Adrenal gland (tissue), 12 donors: ENCODE data around the gene FASN. TPM values are rescaled to one million over a fixed set of nuclear protein-coding genes. Genes with fewer than 3 reads are reported as not detected.

Experiments
- DNase-seq, 7 donors: peaks; one replicate each; pipeline ENCODE4 v3.0.0-alpha.2; 2019 to 2020
- H3K27ac ChIP-seq, 5 donors: fragments of 200-600 bp; sonication (generic) in 4 of 5; 1 replicate in 3 of 5; 2 replicates in 2 of 5; pipeline versions ENCODE4 v1.5.1 to v1.8.0; 2016 to 2020; ENCODE audit warnings: mild to moderate bottlenecking in 1 of 5
- H3K27me3 ChIP-seq: fragments of 200-600 bp; 2 replicates; pipeline ENCODE4 v1.8.0; 2021
- H3K36me3 ChIP-seq, 2 donors: fragments of 200-600 bp; replicated peaks in 1 of 2; 1 replicate in 1 of 2; 2 replicates in 1 of 2; pipeline versions ENCODE4 v1.5.1 to v1.8.0; 2018 to 2022
- H3K4me1 ChIP-seq, 2 donors: fragments of 200-600 bp; replicated peaks in 1 of 2; 1 replicate in 1 of 2; 2 replicates in 1 of 2; pipeline versions ENCODE4 v1.5.1 to v1.8.0; 2018 to 2021
- H3K4me3 ChIP-seq, 4 donors: fragments of 200-600 bp; sonication (generic) in 3 of 4; one replicate each; pipeline ENCODE4 v1.5.1; 2016 to 2018
- H3K9me3 ChIP-seq, 3 donors: fragments of 200-600 bp; sonication (generic) in 1 of 3; replicated peaks in 1 of 3; 1 replicate in 2 of 3; 2 replicates in 1 of 3; pipeline versions ENCODE4 v1.5.1 to v1.8.0; 2016 to 2021
- CTCF ChIP-seq, 6 experiments: fragments of 450-650 bp in 4 of 6; fragments of 200-600 bp in 2 of 6; sonication (generic) in 1 of 6; IDR thresholded peaks; 1 replicate in 5 of 6; 2 replicates in 1 of 6; pipeline versions ENCODE4 v1.5.1 to v1.8.0; 2016 to 2021; ENCODE audit warnings: antibody characterized with exemption in 6 of 6, mild to moderate bottlenecking in 2 of 6, moderate library complexity in 1 of 6
- POLR2A ChIP-seq, 2 donors: fragments of 450-650 bp; IDR thresholded peaks; one replicate each; pipeline ENCODE4 v1.6.1; 2017; ENCODE audit warnings: antibody characterized with exemption in 2 of 2, mild to moderate bottlenecking in 2 of 2, moderate library complexity in 1 of 2
- WGBS, 4 donors: extraction: QIAGEN DNeasy Blood & Tissue Kit in 2 of 4; methylation state at CpG; one replicate each; pipeline versions ENCODE4 v1.1.5 to v1.1.7; 2013 to 2017; 5-methylcytosine and 5-hydroxymethylcytosine counted together
- intact Hi-C, 2 donors: fragments of 100-400 bp; cut with DNase I; formaldehyde crosslinking; loops; one replicate each; pipeline versions ENCODE4 v1.14.1 to v1.15.0; 2022 to 2023
- polyA plus RNA-seq, 3 donors: library from polyadenylated mRNA; stranded (reverse); fragments of 200-250 nt in 2 of 3; fragments of 350-450 nt in 1 of 3; fragmentation: Illumina TruSeq in 1 of 3; extraction: RNeasy Lipid Tissue Mini Kit (QIAGEN cat#74804) in 1 of 3; gene quantifications; one replicate each; pipeline ENCODE4 v1.2.3, GENCODE V29; 2013 to 2014
- total RNA-seq, 9 donors: library from RNA; depleted of rRNA in 4 of 9; stranded (reverse); fragments of >200 nt in 4 of 9; fragments of 120-200 nt in 1 of 9; fragmentation: NEBNext Ultra II Directional in 1 of 9; extraction: Animal tissue kit (Norgen Biotek cat#: 25700) in 1 of 9; gene quantifications; one replicate each; pipeline versions ENCODE4 v1.1.0 to v1.2.4, GENCODE V29; 2013 to 2023
- donor health status: healthy with polysubstance abuse.
- donor health status: Bipolar disorder and iron deficiency.
- donor health status: DM: yes; HTN: yes; CAD: no.
- donor health status: DM: no; HTN: no; CAD: no.
- donor health status: DM: no; HTN: no; CAD: no.
- donor health status: DM: yes; HTN: yes; CAD: no.

FASN gene
- total and polyA plus RNA-seq, 12 donors: 18.9 to 276 (median 79.7) TPM

- Histone ChIP-seq H3K36me3 (no peaks in the 10 kb centered on the region), H3K4me1 (peaks cover 0 to 5% of the 10 kb centered on the region in 2 donors), H3K9me3 (no peaks in the 10 kb centered on the region), H3K27ac (no peak overlapping the region), H3K4me3 (no peak overlapping the region), H3K27me3 (no peaks in the 10 kb centered on the region)
- intact Hi-C loops: no loop called here
- DNase-seq: no peak
- 83 to 90% (median 87%) methylated on average over 27 to 35 of the region's 35 CpGs for WGBS, 4 donors
- TF ChIP-seq POLR2A (IDR thresholded peaks at IDR 0.05) (no peak), CTCF (IDR thresholded peaks at IDR 0.05) (no peak)
Observed at GRCh38 chr17:82126556-82127314, 28.7 kb upstream of the FASN start.

DNA sequence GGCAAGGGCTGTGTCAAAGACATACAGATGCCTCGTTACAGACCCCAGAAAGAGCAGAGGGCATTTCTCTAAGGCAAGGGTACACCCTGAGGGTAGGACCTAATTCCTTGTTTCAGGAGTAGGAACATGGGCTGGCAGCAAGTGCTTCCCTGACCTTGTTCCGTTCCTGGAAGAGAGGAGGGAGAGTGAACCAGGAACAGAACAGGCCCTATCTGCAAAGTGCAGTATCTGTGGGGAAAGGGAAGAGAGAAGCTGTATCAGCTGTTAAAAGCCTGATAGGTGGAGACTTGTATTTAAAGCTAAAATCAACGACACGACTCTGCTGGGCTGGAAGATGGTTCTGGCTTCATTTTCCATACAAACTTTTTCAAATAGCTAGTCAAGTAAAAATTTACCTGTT lies 26.1 kb upstream of the FASN start:
- intact Hi-C loops: no loop called here
- WGBS, 4 donors: 82 to 87% (median 85%) methylated on average over 4 of the region's 4 CpGs
- TF ChIP-seq CTCF (IDR thresholded peaks at IDR 0.05) (no peak), POLR2A (IDR thresholded peaks at IDR 0.05) (no peak)
- Histone ChIP-seq H3K27ac (no peak overlapping the region), H3K4me3 (no peak overlapping the region), H3K27me3 (no peaks in the 10 kb centered on the region), H3K9me3 (no peaks in the 10 kb centered on the region), H3K36me3 (no peaks in the 10 kb centered on the region), H3K4me1 (no peaks in the 10 kb centered on the region)
- no peak for DNase-seq

- Histone ChIP-seq H3K36me3 (no peaks in the 10 kb centered on the region), H3K4me1 (no peaks in the 10 kb centered on the region), H3K27ac (no peak overlapping the region), H3K27me3 (no peaks in the 10 kb centered on the region), H3K4me3 (no peak overlapping the region), H3K9me3 (no peaks in the 10 kb centered on the region)
- no peak for TF ChIP-seq POLR2A (IDR thresholded peaks at IDR 0.05)
- TF ChIP-seq CTCF (IDR thresholded peaks at IDR 0.05): no peak
- intact Hi-C loops: no loop called here
- no peak for DNase-seq
- 74 to 83% (median 82%) methylated on average over 22 to 32 of the region's 32 CpGs for WGBS, 4 donors
Observed at GRCh38 chr17:82121660-82122629, 23.9 kb upstream of the FASN start.

GRCh38 chr17:82121246-82121645 lies 23.2 kb upstream of the FASN start:
- WGBS, 4 donors: 89 to 92% (median 90%) methylated on average over 4 of the region's 4 CpGs
- no peaks in the 10 kb centered on the region for H3K27me3 ChIP-seq
- H3K36me3 ChIP-seq: no peaks in the 10 kb centered on the region
- H3K27ac ChIP-seq: no peak overlapping the region
- no peaks in the 10 kb centered on the region for H3K4me1 ChIP-seq
- no peak overlapping the region for H3K4me3 ChIP-seq
- no peaks in the 10 kb centered on the region for H3K9me3 ChIP-seq
- intact Hi-C loops: no loop called here
- TF ChIP-seq POLR2A (IDR thresholded peaks at IDR 0.05) (no peak), CTCF (IDR thresholded peaks at IDR 0.05) (no peak)
- no peak for DNase-seq
